ENCODE data around the gene ARL8B.
"Not testable (repeated sequence)": the region's sequence is repeated elsewhere in the genome, so short reads cannot be mapped to it uniquely, and the experiment has no call there.

The ARL8B gene

GRCh38 chr3:5110337-5110736, 11.8 kb upstream of the ARL8B start:
- no peak for DNase-seq (ENCODE audit: low read depth in 3 of 3, low spot score in 1 of 3)

GRCh38 chr3:5112043-5112442, 10.0 kb upstream of the ARL8B start:
- DNase-seq (ENCODE audit: low read depth in 3 of 3, low spot score in 1 of 3): no peak

GRCh38 chr3:5113726-5114125, 8.4 kb upstream of the ARL8B start:
- not testable (repeated sequence) for DNase-seq (ENCODE audit: low read depth in 3 of 3, low spot score in 1 of 3)

- no peak for DNase-seq (ENCODE audit: low read depth in 3 of 3, low spot score in 1 of 3)
Measured at GRCh38 chr3:5115506-5116162, 6.5 kb upstream of the ARL8B start.

- DNase-seq (ENCODE audit: low read depth in 3 of 3, low spot score in 1 of 3): no peak
Measured at GRCh38 chr3:5116538-5116937, 5.6 kb upstream of the ARL8B start.

GRCh38 chr3:5120446-5120845, 1.6 kb upstream of the ARL8B start:
- no peak for DNase-seq (ENCODE audit: low read depth in 3 of 3, low spot score in 1 of 3)

- DNase-seq (ENCODE audit: low read depth in 3 of 3, low spot score in 1 of 3): peak in 1 of 3 donors; percentile 0
Measured at GRCh38 chr3:5122741-5123706, 932 bp downstream of the ARL8B start.

GRCh38 chr3:5123937-5124336, 1.8 kb downstream of the ARL8B start:
- DNase-seq (ENCODE audit: low read depth in 3 of 3, low spot score in 1 of 3): no peak

GRCh38 chr3:5126586-5126985, 4.5 kb downstream of the ARL8B start:
- no peak for DNase-seq (ENCODE audit: low read depth in 3 of 3, low spot score in 1 of 3)

GRCh38 chr3:5128849-5129248, 6.8 kb downstream of the ARL8B start:
- DNase-seq (ENCODE audit: low read depth in 3 of 3, low spot score in 1 of 3): no peak

- DNase-seq (ENCODE audit: low read depth in 3 of 3, low spot score in 1 of 3): no peak
Measured at GRCh38 chr3:5133239-5134018, 11.3 kb downstream of the ARL8B start.

GRCh38 chr3:5134019-5134391, 11.9 kb downstream of the ARL8B start:
- no peak for DNase-seq (ENCODE audit: low read depth in 3 of 3, low spot score in 1 of 3)

- no peak for DNase-seq (ENCODE audit: low read depth in 3 of 3, low spot score in 1 of 3)
Measured at GRCh38 chr3:5134499-5134898, 12.4 kb downstream of the ARL8B start.

- no peak for DNase-seq (ENCODE audit: low read depth in 3 of 3, low spot score in 1 of 3)
Measured at GRCh38 chr3:5136211-5136918, 14.3 kb downstream of the ARL8B start.

- DNase-seq (ENCODE audit: low read depth in 3 of 3, low spot score in 1 of 3): no peak
Measured at GRCh38 chr3:5136919-5137429, 14.9 kb downstream of the ARL8B start.

GRCh38 chr3:5138214-5138981, 16.3 kb downstream of the ARL8B start:
- DNase-seq (ENCODE audit: low read depth in 3 of 3, low spot score in 1 of 3): no peak

GRCh38 chr3:5140230-5140621, 18.1 kb downstream of the ARL8B start:
- DNase-seq (ENCODE audit: low read depth in 3 of 3, low spot score in 1 of 3): no peak

GRCh38 chr3:5140839-5141238, 18.7 kb downstream of the ARL8B start:
- DNase-seq (ENCODE audit: low read depth in 3 of 3, low spot score in 1 of 3): no peak

- DNase-seq (ENCODE audit: low read depth in 3 of 3, low spot score in 1 of 3): no peak
Measured at GRCh38 chr3:5141760-5142159, 19.7 kb downstream of the ARL8B start.

GRCh38 chr3:5143464-5143863, 21.4 kb downstream of the ARL8B start:
- no peak for DNase-seq (ENCODE audit: low read depth in 3 of 3, low spot score in 1 of 3)
